Endothelial cell of umbilical vein (primary cell): ENCODE measurements around the gene HPRT1. TPM values are rescaled to one million over a fixed set of nuclear protein-coding genes. Genes with fewer than 3 reads are reported as not detected.
A peak's percentile ranks its signal among the peaks of the same experiment; 100 is the strongest.
"Not testable (repeated sequence)": the region's sequence is repeated elsewhere in the genome, so short reads cannot be mapped to it uniquely, and the experiment has no call there.

Experiments
- BruUV-seq: library from RNA; stranded (reverse); fragments of 400-500 nt; replicated peaks from 2 replicates; lab custom pipeline; 2021; lab: Mats Ljungman, UMichigan
- CTCF ChIA-PET: fragments of 300-600, 350-600 bp; sonication (Branson Sonifier 250); formaldehyde crosslinking; loops from one replicate; lab custom pipeline; 2021; ENCODE audit warnings: antibody characterized with exemption, inconsistent platforms; lab: Charles Lee
- POLR2A ChIA-PET: fragments of 300-600, 350-600 bp; sonication (Branson Sonifier 250); formaldehyde crosslinking; loops from one replicate; lab custom pipeline; 2021; ENCODE audit warnings: antibody characterized with exemption, inconsistent platforms; lab: Charles Lee
- DNase-seq: peaks from one replicate; pipeline ENCODE4 v3.0.0-alpha.2; 2011; ENCODE audit warnings: low read depth, low spot score
- FAIRE-seq: peaks from 2 replicates; lab custom pipeline; 2011; peaks lifted over from hg19 to GRCh38; lab: Jason Lieb, UNC
- H2AFZ ChIP-seq: 2 replicates; pipeline ENCODE4 v1.6.0; 2012; ENCODE audit warnings: low read depth, low read length, control low read depth, inconsistent platforms
- H3K27ac ChIP-seq: 2 replicates; pipeline ENCODE4 v1.5.1; 2011; ENCODE audit warnings: low read depth, mild to moderate bottlenecking, control low read depth, low read length, moderate library complexity; ENCODE audit not compliant: insufficient read depth
- H3K27me3 ChIP-seq, 2 experiments: 2 replicates each; pipeline versions ENCODE4 v1.6.0 to v1.6.1; 2011; ENCODE audit warnings: low read length in 2 of 2, mixed read lengths in 1 of 2; ENCODE audit not compliant: control insufficient read depth in 2 of 2, insufficient read depth in 2 of 2
- H3K36me3 ChIP-seq, 2 experiments: 2 replicates in 1 of 2; 3 replicates in 1 of 2; pipeline ENCODE4 v1.5.1; 2011; ENCODE audit warnings: low read length in 2 of 2, mild to moderate bottlenecking in 1 of 2, moderate library complexity in 1 of 2; ENCODE audit not compliant: control insufficient read depth in 2 of 2, insufficient read depth in 2 of 2; ENCODE audit errors: extremely low read depth in 1 of 2
- H3K4me1 ChIP-seq: 3 replicates; pipeline ENCODE4 v1.5.1; 2011; ENCODE audit warnings: mild to moderate bottlenecking, low read length; ENCODE audit not compliant: control insufficient read depth, insufficient read depth; ENCODE audit errors: extremely low read depth
- H3K4me2 ChIP-seq: 2 replicates; pipeline ENCODE4 v1.6.1; 2011; ENCODE audit warnings: low read length, control low read depth, mixed read lengths; ENCODE audit not compliant: insufficient read depth
- H3K4me3 ChIP-seq, 3 experiments: fragments of 200-600 bp in 1 of 3; sonication (generic), shearing (Covaris generic) in 1 of 3; replicated peaks in 1 of 3; 2 replicates each; pipeline ENCODE4 v1.5.1; 2011 to 2016; ENCODE audit warnings: control low read depth in 3 of 3, low read length in 3 of 3, mild to moderate bottlenecking in 2 of 3, inconsistent platforms in 1 of 3, low read depth in 1 of 3, moderate library complexity in 1 of 3; ENCODE audit not compliant: insufficient read depth in 1 of 3
- H3K79me2 ChIP-seq: 2 replicates; pipeline ENCODE4 v1.6.0; 2012; ENCODE audit warnings: low read length, inconsistent platforms; ENCODE audit not compliant: control insufficient read depth, insufficient read depth
- H3K9ac ChIP-seq: replicated peaks from 2 replicates; pipeline ENCODE3; 2011; ENCODE audit warnings: low read length, control low read depth; ENCODE audit not compliant: insufficient read depth; ENCODE audit errors: extremely low read depth
- H3K9me1 ChIP-seq: replicated peaks from 3 replicates; pipeline ENCODE4 v1.6.0; 2011; ENCODE audit warnings: mild to moderate bottlenecking, low read length; ENCODE audit not compliant: control insufficient read depth, insufficient read depth; ENCODE audit errors: extremely low read depth
- H3K9me3 ChIP-seq: replicated peaks from 2 replicates; pipeline ENCODE4 v1.5.1; 2012; ENCODE audit warnings: low read length, inconsistent platforms; ENCODE audit not compliant: control insufficient read depth, insufficient read depth
- H4K20me1 ChIP-seq: replicated peaks from 2 replicates; pipeline ENCODE3; 2011; ENCODE audit warnings: mild to moderate bottlenecking, low read length; ENCODE audit not compliant: control insufficient read depth, insufficient read depth; ENCODE audit errors: extremely low read depth
- CTCF ChIP-seq, 2 donors: IDR thresholded peaks; 1 replicate in 1 of 2; 2 replicates in 1 of 2; pipeline ENCODE4 v1.5.1; 2011; ENCODE audit warnings: low read length in 2 of 2, mild to moderate bottlenecking in 2 of 2, moderate library complexity in 2 of 2, control low read depth in 1 of 2, inconsistent platforms in 1 of 2, low read depth in 1 of 2; ENCODE audit not compliant: insufficient read depth in 1 of 2; ENCODE audit errors: extremely low read depth in 1 of 2
- EZH2 ChIP-seq: IDR thresholded peaks from 2 replicates; pipeline ENCODE4 v1.6.1; 2012; ENCODE audit warnings: borderline replicate concordance, low read depth, mild to moderate bottlenecking, moderate library complexity, low read length, inconsistent platforms; ENCODE audit not compliant: severe bottlenecking
- FOS ChIP-seq: IDR thresholded peaks from 2 replicates; pipeline ENCODE4 v1.6.1; 2011; ENCODE audit warnings: mild to moderate bottlenecking, low read length, moderate library complexity, borderline replicate concordance; ENCODE audit not compliant: insufficient read depth
- GATA2 ChIP-seq: IDR thresholded peaks from 2 replicates; pipeline ENCODE4 v1.7.0; 2011; ENCODE audit warnings: low read depth, mild to moderate bottlenecking, moderate library complexity, mixed read lengths, low read length; ENCODE audit not compliant: insufficient read length, insufficient read depth
- JUN ChIP-seq: IDR thresholded peaks from 2 replicates; pipeline ENCODE4 v1.6.1; 2011; ENCODE audit warnings: borderline replicate concordance, low read depth; ENCODE audit not compliant: insufficient read length, insufficient read depth
- MYC ChIP-seq: IDR thresholded peaks from one replicate; pipeline ENCODE4 v1.6.1; 2011; ENCODE audit warnings: mild to moderate bottlenecking, low read depth, low read length
- POLR2A ChIP-seq: IDR thresholded peaks from 2 replicates; pipeline ENCODE4 v1.6.1; 2012; ENCODE audit warnings: low read depth, mild to moderate bottlenecking, control low read depth, low read length
- dilution Hi-C: fragments of 300-500 bp; cut with MboI; formaldehyde crosslinking; loops from one replicate; pipeline ENCODE4 v1.15.0; 2019; ENCODE audit warnings: low sequenced_read_pairs; ENCODE audit not compliant: extremely low pct_ligation_motif_present
- intact Hi-C: fragments of 100-400 bp; cut with micrococcal nuclease; formaldehyde crosslinking; loops from one replicate; pipeline ENCODE4 v1.10.0; 2022
- polyA plus RNA-seq, 4 experiments: library from polyadenylated mRNA; depleted of rRNA in 3 of 4; stranded (reverse) in 3 of 4; unstranded in 1 of 4; fragments of >200 nt; gene quantifications; 2 replicates each; pipeline versions ENCODE4 v1.2.1 to v1.2.3, GENCODE V29; 2011 to 2012; ENCODE audit warnings: missing spikeins in 1 of 4
- total RNA-seq: library from RNA; stranded (reverse); gene quantifications from 2 replicates; pipeline ENCODE4 v1.2.3, GENCODE V29; 2021
- TF ChIP-seq, protein P1 (sequence below): IDR thresholded peaks from 2 replicates; pipeline ENCODE4 v1.6.1; 2011; ENCODE audit not compliant: insufficient read depth, insufficient read length

Gene HPRT1
- total and polyA plus RNA-seq, 2 donors (not counting 3 experiments of a cell fraction or from before 2014, with no cell fraction given) = 19.2 to 51.0 TPM

- no peak overlapping the region for H3K4me3 ChIP-seq
- FAIRE-seq (no peak), DNase-seq (no peak)
- H4K20me1 ChIP-seq = no peaks in the 10 kb centered on the region
- CTCF ChIA-PET = interaction anchor here (0.7 to 1.1 kb wide), 2 partner anchors 23 to 321 kb away, joined by 4 to 5 read pairs; no protein-coding TSS in a partner anchor
- peaks cover 44% of the 10 kb centered on the region for H3K79me2 ChIP-seq
- no peaks in the 10 kb centered on the region for H3K27me3 ChIP-seq
- H3K36me3 ChIP-seq = no peaks in the 10 kb centered on the region
- H3K4me2 ChIP-seq = peak overlapping the region; percentile 84
- H3K9ac ChIP-seq = no peak overlapping the region
- H3K27ac ChIP-seq = no peak overlapping the region
- dilution Hi-C loops (no loop called here), intact Hi-C loops (loop anchor here (1.0 kb wide), 1 partner anchor 8 kb away; no protein-coding TSS in a partner anchor)
- no peaks in the 10 kb centered on the region for H3K9me1 ChIP-seq
- POLR2A ChIA-PET = no interaction called here
- H3K4me1 ChIP-seq = no peaks in the 10 kb centered on the region
- TSS peak; percentile 40 for BruUV-seq
- no peak overlapping the region for H2AFZ ChIP-seq
- TF ChIP-seq POLR2A = no peak
- TF ChIP-seq, protein P1, sequence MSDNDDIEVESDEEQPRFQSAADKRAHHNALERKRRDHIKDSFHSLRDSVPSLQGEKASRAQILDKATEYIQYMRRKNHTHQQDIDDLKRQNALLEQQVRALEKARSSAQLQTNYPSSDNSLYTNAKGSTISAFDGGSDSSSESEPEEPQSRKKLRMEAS = no peak
- TF ChIP-seq JUN = no peak
- TF ChIP-seq GATA2 = no peak
- H3K9me3 ChIP-seq = no peaks in the 10 kb centered on the region
These were observed 1.5 kb downstream of the HPRT1 start for GRCh38 chrX:134461437-134461836.

- Histone ChIP-seq H3K27me3 (no peaks in the 10 kb centered on the region), H3K36me3 (no peaks in the 10 kb centered on the region), H3K4me2 (no peak overlapping the region), H4K20me1 (no peaks in the 10 kb centered on the region), H2AFZ (no peak overlapping the region), H3K9me1 (no peaks in the 10 kb centered on the region), H3K9ac (no peak overlapping the region), H3K79me2 (peaks cover 45% of the 10 kb centered on the region), H3K4me1 (no peaks in the 10 kb centered on the region), H3K27ac (no peak overlapping the region), H3K9me3 (no peaks in the 10 kb centered on the region), H3K4me3 (no peak overlapping the region)
- dilution Hi-C loops (no loop called here), intact Hi-C loops (no loop called here)
- TF ChIP-seq FOS (no peak), EZH2 (no peak), CTCF (IDR thresholded peaks at IDR 0.05; ENCODE audit: extremely low read depth in 1 of 2, insufficient read depth in 1 of 2, low read depth in 1 of 2, low read length in 2 of 2) (no peak), JUN (no peak), MYC (no peak)
- TF ChIP-seq, protein P1 = no peak
- DNase-seq = no peak
- FAIRE-seq = peak; percentile 52
- CTCF ChIA-PET = no interaction called here
- POLR2A ChIA-PET = no interaction called here
- BruUV-seq = no TSS peak
These were observed 3.0 kb downstream of the HPRT1 start for GRCh38 chrX:134462927-134463326.

- POLR2A ChIA-PET, H3K4me3 ChIP-seq, intact Hi-C loops, H3K27me3 ChIP-seq, H3K36me3 ChIP-seq, H4K20me1 ChIP-seq, FAIRE-seq, CTCF ChIA-PET, dilution Hi-C loops, BruUV-seq, H3K4me2 ChIP-seq, H3K9ac ChIP-seq, DNase-seq, H3K9me1 ChIP-seq, H2AFZ ChIP-seq, H3K9me3 ChIP-seq, H3K27ac ChIP-seq, H3K4me1 ChIP-seq: not testable (repeated sequence)
- H3K79me2 ChIP-seq = peaks cover 45% of the 10 kb centered on the region
These were observed 4.5 kb downstream of the HPRT1 start for GRCh38 chrX:134464453-134464852.
